Trophoblast cell (in vitro differentiated cells and primary cell): ENCODE measurements around the gene ASB7.

Experiments
- DNase-seq, 2 donors: peaks; one replicate each; pipeline ENCODE4 v3.0.0-alpha.2; 2016
- H2AFZ ChIP-seq: 2 replicates; pipeline ENCODE4 v1.6.1; 2013; ENCODE audit warnings: low read length, moderate library complexity, mild to moderate bottlenecking; ENCODE audit not compliant: insufficient read depth, poor library complexity
- H2AK5ac ChIP-seq: 2 replicates; pipeline ENCODE4 v1.6.1; 2013; ENCODE audit warnings: mild to moderate bottlenecking, low read length
- H2BK120ac ChIP-seq: 2 replicates; pipeline ENCODE4 v1.6.1; 2013; ENCODE audit warnings: low read length, mild to moderate bottlenecking, moderate library complexity; ENCODE audit not compliant: insufficient read depth, poor library complexity
- H2BK12ac ChIP-seq: 2 replicates; pipeline ENCODE4 v1.6.1; 2013; ENCODE audit warnings: mild to moderate bottlenecking, low read length, moderate library complexity
- H2BK5ac ChIP-seq: 2 replicates; pipeline ENCODE4 v1.6.1; 2013; ENCODE audit warnings: low read length, low read depth, moderate library complexity, mild to moderate bottlenecking; ENCODE audit not compliant: poor library complexity
- H3K14ac ChIP-seq: 2 replicates; pipeline ENCODE4 v1.6.1; 2013; ENCODE audit warnings: mild to moderate bottlenecking, low read length
- H3K18ac ChIP-seq: 2 replicates; pipeline ENCODE4 v1.6.1; 2013; ENCODE audit warnings: mild to moderate bottlenecking, low read length
- H3K23ac ChIP-seq: 2 replicates; pipeline ENCODE4 v1.6.1; 2013; ENCODE audit warnings: low read length
- H3K27ac ChIP-seq: 2 replicates; pipeline ENCODE4 v1.5.1; 2013; ENCODE audit warnings: low read depth, mild to moderate bottlenecking, inconsistent platforms, low read length, moderate library complexity
- H3K27me3 ChIP-seq: 2 replicates; pipeline ENCODE4 v1.6.1; 2013; ENCODE audit warnings: inconsistent platforms, mild to moderate bottlenecking, low read length, moderate library complexity; ENCODE audit not compliant: insufficient read depth
- H3K36me3 ChIP-seq, 2 experiments: 1 replicate in 1 of 2; 2 replicates in 1 of 2; pipeline ENCODE4 v1.6.1; 2013; ENCODE audit warnings: low read length in 2 of 2, mild to moderate bottlenecking in 2 of 2, moderate library complexity in 1 of 2; ENCODE audit not compliant: insufficient read depth in 2 of 2, control insufficient read depth in 1 of 2
- H3K4ac ChIP-seq: 2 replicates; pipeline ENCODE4 v1.6.1; 2013; ENCODE audit warnings: low read depth, mild to moderate bottlenecking, low read length, moderate library complexity
- H3K4me1 ChIP-seq, 2 experiments: 1 replicate in 1 of 2; 2 replicates in 1 of 2; pipeline ENCODE4 v1.6.1; 2013; ENCODE audit warnings: low read length in 2 of 2, mild to moderate bottlenecking in 2 of 2, moderate library complexity in 1 of 2; ENCODE audit not compliant: insufficient read depth in 2 of 2, control insufficient read depth in 1 of 2
- H3K4me2 ChIP-seq: 2 replicates; pipeline ENCODE4 v1.6.1; 2013; ENCODE audit warnings: inconsistent platforms, mild to moderate bottlenecking, low read length, moderate library complexity
- H3K4me3 ChIP-seq: 2 replicates; pipeline ENCODE4 v1.5.1; 2013; ENCODE audit warnings: mild to moderate bottlenecking, low read depth, low read length, inconsistent platforms
- H3K79me1 ChIP-seq: one replicate; pipeline ENCODE4 v1.6.1; 2013; ENCODE audit warnings: low read length
- H3K79me2 ChIP-seq: 2 replicates; pipeline ENCODE4 v1.6.1; 2013; ENCODE audit warnings: low read length, mild to moderate bottlenecking; ENCODE audit not compliant: control insufficient read depth, insufficient read depth, poor library complexity
- H3K9ac ChIP-seq: 2 replicates; pipeline ENCODE4 v1.6.1; 2013; ENCODE audit warnings: mild to moderate bottlenecking, low read length
- H3K9me3 ChIP-seq: 2 replicates; pipeline ENCODE4 v1.6.1; 2013; ENCODE audit warnings: low read depth, mild to moderate bottlenecking, control low read depth, inconsistent platforms, low read length; ENCODE audit not compliant: insufficient read depth
- H4K12ac ChIP-seq: 2 replicates; pipeline ENCODE4 v1.6.1; 2013; ENCODE audit warnings: low read depth, mild to moderate bottlenecking, low read length, moderate library complexity
- H4K8ac ChIP-seq: 2 replicates; pipeline ENCODE4 v1.6.1; 2013; ENCODE audit warnings: low read depth, mild to moderate bottlenecking, low read length, moderate library complexity
- H4K91ac ChIP-seq: one replicate; pipeline ENCODE4 v1.6.1; 2013; ENCODE audit warnings: low read depth, mild to moderate bottlenecking, low read length, moderate library complexity
- WGBS: extraction: QIAGEN DNeasy Blood & Tissue Kit; methylation state at CpG from one replicate; pipeline ENCODE4 v1.1.7; 2013; ENCODE audit warnings: missing lambda C conversion rate; ENCODE audit not compliant: insufficient read length, insufficient coverage; ENCODE audit errors: extremely low coverage; 5-methylcytosine and 5-hydroxymethylcytosine counted together

ASB7 gene

GRCh38 chr15:100651253-100651652, 48.9 kb downstream of the ASB7 start:
- Histone ChIP-seq H3K27ac (no peak overlapping the region), H3K27me3 (no peaks in the 10 kb centered on the region), H3K36me3 (peaks cover 2 to 3% of the 10 kb centered on the region in 2 experiments), H2BK12ac (no peak overlapping the region), H2AFZ (no peak overlapping the region), H2BK120ac (no peak overlapping the region), H3K4me2 (no peak overlapping the region), H3K4me1 (no peaks in the 10 kb centered on the region), H3K79me2 (no peaks in the 10 kb centered on the region), H2BK5ac (no peak overlapping the region), H2AK5ac (no peak overlapping the region), H3K9ac (no peak overlapping the region), H3K14ac (no peak overlapping the region), H3K4me3 (no peak overlapping the region), H3K9me3 (no peaks in the 10 kb centered on the region), H4K12ac (no peak overlapping the region), H3K23ac (no peak overlapping the region), H4K8ac (no peak overlapping the region), H3K79me1 (no peaks in the 10 kb centered on the region), H3K4ac (no peak overlapping the region), H4K91ac (no peak overlapping the region), H3K18ac (no peak overlapping the region)
- no CpG with 5 or more reads among the region's 5 CpGs for WGBS
- DNase-seq, result no peak

GRCh38 chr15:100652116-100652515, 49.7 kb downstream of the ASB7 start:
- Histone ChIP-seq H3K4me2 (no peak overlapping the region), H2AFZ (no peak overlapping the region), H3K23ac (no peak overlapping the region), H2BK12ac (no peak overlapping the region), H3K27ac (no peak overlapping the region), H3K79me1 (no peaks in the 10 kb centered on the region), H3K4me1 (no peaks in the 10 kb centered on the region), H3K9me3 (no peaks in the 10 kb centered on the region), H3K79me2 (no peaks in the 10 kb centered on the region), H3K9ac (no peak overlapping the region), H3K4ac (no peak overlapping the region), H2AK5ac (no peak overlapping the region), H3K18ac (no peak overlapping the region), H3K27me3 (no peaks in the 10 kb centered on the region), H2BK5ac (no peak overlapping the region), H4K91ac (no peak overlapping the region), H4K12ac (no peak overlapping the region), H3K14ac (no peak overlapping the region), H3K36me3 (peaks cover 2 to 3% of the 10 kb centered on the region in 2 experiments), H4K8ac (no peak overlapping the region), H2BK120ac (no peak overlapping the region), H3K4me3 (no peak overlapping the region)
- no CpG with 5 or more reads among the region's 2 CpGs for WGBS
- DNase-seq, result no peak

- no peak for DNase-seq
- Histone ChIP-seq H3K4me2 (no peak overlapping the region), H2AK5ac (no peak overlapping the region), H2BK5ac (no peak overlapping the region), H3K18ac (no peak overlapping the region), H4K8ac (no peak overlapping the region), H3K4me3 (no peak overlapping the region), H3K4ac (no peak overlapping the region), H3K27me3 (no peaks in the 10 kb centered on the region), H3K4me1 (no peaks in the 10 kb centered on the region), H2BK12ac (no peak overlapping the region), H4K12ac (no peak overlapping the region), H3K14ac (no peak overlapping the region), H3K79me2 (no peaks in the 10 kb centered on the region), H3K79me1 (no peaks in the 10 kb centered on the region), H3K23ac (no peak overlapping the region), H3K27ac (no peak overlapping the region), H2AFZ (no peak overlapping the region), H3K36me3 (peaks cover 2 to 3% of the 10 kb centered on the region in 2 experiments), H3K9ac (no peak overlapping the region), H2BK120ac (no peak overlapping the region), H4K91ac (no peak overlapping the region), H3K9me3 (no peaks in the 10 kb centered on the region)
- WGBS, result no CpG with 5 or more reads among the region's 1 CpG
Measured at GRCh38 chr15:100653608-100654007, 51.2 kb downstream of the ASB7 start.

GRCh38 chr15:100658895-100659294, 56.5 kb downstream of the ASB7 start:
- H3K4ac ChIP-seq, result no peak overlapping the region
- no peak overlapping the region for H3K27ac ChIP-seq
- H4K12ac ChIP-seq, result no peak overlapping the region
- no peaks in the 10 kb centered on the region for H3K79me2 ChIP-seq
- no peak for DNase-seq
- H2AFZ ChIP-seq, result no peak overlapping the region
- H3K4me1 ChIP-seq, result peaks cover 0 to 2% of the 10 kb centered on the region in 2 experiments
- H2BK12ac ChIP-seq, result no peak overlapping the region
- H3K9ac ChIP-seq, result no peak overlapping the region
- no peak overlapping the region for H4K91ac ChIP-seq
- no peaks in the 10 kb centered on the region for H3K79me1 ChIP-seq
- H3K4me3 ChIP-seq, result no peak overlapping the region
- H2BK5ac ChIP-seq, result no peak overlapping the region
- no peak overlapping the region for H3K18ac ChIP-seq
- no peaks in the 10 kb centered on the region for H3K9me3 ChIP-seq
- no CpG with 5 or more reads among the region's 14 CpGs for WGBS
- no peak overlapping the region for H3K23ac ChIP-seq
- no peak overlapping the region for H2BK120ac ChIP-seq
- no peak overlapping the region for H3K14ac ChIP-seq
- H4K8ac ChIP-seq, result no peak overlapping the region
- H3K27me3 ChIP-seq, result no peaks in the 10 kb centered on the region
- no peaks in the 10 kb centered on the region for H3K36me3 ChIP-seq
- no peak overlapping the region for H3K4me2 ChIP-seq
- H2AK5ac ChIP-seq, result no peak overlapping the region
